WERI-Rb-1 (cell line): Measurements from ENCODE around the gene FCSK.

Experiments used
- DNase-seq: peaks from one replicate; pipeline ENCODE4 v3.0.0-alpha.2; 2020
- H3K27ac ChIP-seq: fragments of 250-450 bp; sonication (Bioruptor Pico); 2 replicates; pipeline ENCODE4 v1.5.1; 2020; ENCODE audit warnings: mild to moderate bottlenecking, moderate library complexity
- H3K27me3 ChIP-seq: fragments of 250-450 bp; sonication (Bioruptor Pico); 2 replicates; pipeline ENCODE4 v1.5.1; 2021; ENCODE audit warnings: mild to moderate bottlenecking, low read depth, moderate library complexity; ENCODE audit not compliant: insufficient read depth, severe bottlenecking
- H3K36me3 ChIP-seq: fragments of 250-450 bp; sonication (Bioruptor Pico); 2 replicates; pipeline ENCODE4 v1.5.1; 2020; ENCODE audit warnings: mild to moderate bottlenecking, moderate library complexity
- H3K4me3 ChIP-seq: 2 replicates; pipeline ENCODE4 v1.5.1; 2011; ENCODE audit warnings: low read depth, mild to moderate bottlenecking, control low read depth, low read length
- H3K9me3 ChIP-seq: fragments of 250-450 bp; sonication (Bioruptor Pico); 2 replicates; pipeline ENCODE4 v1.5.1; 2021; ENCODE audit warnings: mild to moderate bottlenecking, moderate library complexity; ENCODE audit not compliant: severe bottlenecking
- TF ChIP-seq, protein P1 (sequence below): IDR thresholded peaks from 2 replicates; pipeline ENCODE4 v1.5.1; 2011; ENCODE audit warnings: low read depth, mild to moderate bottlenecking, control low read depth, inconsistent platforms, low read length

FCSK gene

DNA sequence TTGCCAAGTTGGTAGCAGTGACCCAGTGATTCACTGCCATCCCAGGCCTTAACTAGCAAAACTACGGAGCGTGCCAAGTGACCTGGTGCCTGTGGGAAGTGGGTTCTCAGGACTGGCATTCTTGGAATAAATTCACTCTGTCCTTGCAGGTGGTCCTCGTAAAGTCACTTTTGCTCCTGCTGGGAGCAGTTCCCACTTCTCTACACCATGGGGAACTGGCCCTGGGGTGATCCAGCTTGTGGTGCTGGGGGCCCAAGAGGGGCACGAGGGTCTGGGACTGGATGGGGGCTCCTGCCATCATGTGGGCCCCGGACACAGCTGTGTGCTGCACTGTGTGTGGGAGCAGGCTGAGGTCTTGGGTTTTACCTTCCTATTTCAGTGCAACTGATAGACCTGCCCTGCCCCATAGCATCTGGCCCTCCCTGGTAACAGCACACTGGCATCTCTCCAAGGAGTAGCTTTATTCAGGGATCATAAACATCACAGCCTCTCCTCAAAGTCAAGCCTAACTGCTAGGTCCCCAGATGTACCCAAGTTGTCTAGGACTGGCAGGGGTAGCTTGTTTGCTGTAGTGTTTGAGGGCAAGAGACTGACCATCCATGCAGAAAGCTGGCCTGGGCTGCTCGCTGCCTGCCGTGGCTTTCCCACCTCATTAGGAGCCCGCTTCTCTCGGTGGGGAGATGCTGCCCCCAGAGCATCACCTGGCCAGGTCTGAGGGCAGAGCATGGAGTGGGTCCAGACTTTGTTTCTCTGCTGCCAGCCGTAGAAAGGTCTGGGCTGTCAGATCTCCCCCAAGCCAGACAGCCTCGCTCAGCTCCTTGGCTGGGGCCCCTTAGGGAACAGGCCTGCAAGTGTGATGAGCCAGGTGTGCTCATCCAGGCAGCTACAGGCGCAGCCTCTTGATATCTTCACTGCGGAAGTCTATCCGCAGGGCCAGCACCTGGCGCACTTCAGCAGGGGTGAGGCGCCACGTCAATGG lies 26.0 kb downstream of the FCSK start:
- Histone ChIP-seq H3K9me3 (no peaks in the 10 kb centered on the region), H3K36me3 (peaks cover 65% of the 10 kb centered on the region)
- no peak for DNase-seq

DNA sequence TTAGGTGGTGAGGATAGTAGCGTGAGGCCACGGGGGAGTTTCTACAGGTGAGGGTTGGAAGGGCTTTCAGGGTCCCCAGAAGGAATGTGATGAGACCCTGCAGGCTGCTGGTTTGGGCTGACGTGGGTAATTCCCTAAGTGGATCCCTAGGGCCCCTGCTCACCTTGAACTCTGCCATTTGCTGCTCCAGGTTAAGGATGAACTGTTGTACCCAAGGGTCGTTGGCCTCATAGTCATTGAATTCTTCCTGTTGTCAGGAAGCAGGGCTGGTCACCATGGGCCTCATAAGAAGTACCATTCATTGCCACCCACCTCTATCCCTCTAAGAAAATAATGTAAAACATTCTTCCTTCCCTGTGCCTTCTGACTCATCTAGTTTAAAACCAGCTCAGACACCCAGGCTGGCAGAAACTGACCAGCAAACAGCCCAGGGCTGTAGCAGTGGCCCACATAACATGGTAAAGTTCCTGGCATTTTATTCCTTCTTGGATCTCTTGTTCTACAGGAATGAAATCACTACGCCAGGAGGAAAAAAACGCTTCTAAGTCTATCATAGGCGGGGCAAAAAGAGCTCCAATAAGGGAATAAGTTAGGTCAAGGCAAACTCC lies 27.6 kb downstream of the FCSK start:
- H3K36me3 ChIP-seq: peaks cover 65% of the 10 kb centered on the region
- no peaks in the 10 kb centered on the region for H3K27me3 ChIP-seq
- no peak for DNase-seq
- H3K4me3 ChIP-seq: no peak overlapping the region
- H3K9me3 ChIP-seq: no peaks in the 10 kb centered on the region
- TF ChIP-seq, protein P1, sequence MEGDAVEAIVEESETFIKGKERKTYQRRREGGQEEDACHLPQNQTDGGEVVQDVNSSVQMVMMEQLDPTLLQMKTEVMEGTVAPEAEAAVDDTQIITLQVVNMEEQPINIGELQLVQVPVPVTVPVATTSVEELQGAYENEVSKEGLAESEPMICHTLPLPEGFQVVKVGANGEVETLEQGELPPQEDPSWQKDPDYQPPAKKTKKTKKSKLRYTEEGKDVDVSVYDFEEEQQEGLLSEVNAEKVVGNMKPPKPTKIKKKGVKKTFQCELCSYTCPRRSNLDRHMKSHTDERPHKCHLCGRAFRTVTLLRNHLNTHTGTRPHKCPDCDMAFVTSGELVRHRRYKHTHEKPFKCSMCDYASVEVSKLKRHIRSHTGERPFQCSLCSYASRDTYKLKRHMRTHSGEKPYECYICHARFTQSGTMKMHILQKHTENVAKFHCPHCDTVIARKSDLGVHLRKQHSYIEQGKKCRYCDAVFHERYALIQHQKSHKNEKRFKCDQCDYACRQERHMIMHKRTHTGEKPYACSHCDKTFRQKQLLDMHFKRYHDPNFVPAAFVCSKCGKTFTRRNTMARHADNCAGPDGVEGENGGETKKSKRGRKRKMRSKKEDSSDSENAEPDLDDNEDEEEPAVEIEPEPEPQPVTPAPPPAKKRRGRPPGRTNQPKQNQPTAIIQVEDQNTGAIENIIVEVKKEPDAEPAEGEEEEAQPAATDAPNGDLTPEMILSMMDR: no peak
- H3K27ac ChIP-seq: no peak overlapping the region

More for the DNA sequence above, 26.0 kb downstream of the FCSK start:
- H3K4me3 ChIP-seq: no peak overlapping the region
- no peak overlapping the region for H3K27ac ChIP-seq
- no peaks in the 10 kb centered on the region for H3K27me3 ChIP-seq
- TF ChIP-seq, protein P1: no peak

DNA sequence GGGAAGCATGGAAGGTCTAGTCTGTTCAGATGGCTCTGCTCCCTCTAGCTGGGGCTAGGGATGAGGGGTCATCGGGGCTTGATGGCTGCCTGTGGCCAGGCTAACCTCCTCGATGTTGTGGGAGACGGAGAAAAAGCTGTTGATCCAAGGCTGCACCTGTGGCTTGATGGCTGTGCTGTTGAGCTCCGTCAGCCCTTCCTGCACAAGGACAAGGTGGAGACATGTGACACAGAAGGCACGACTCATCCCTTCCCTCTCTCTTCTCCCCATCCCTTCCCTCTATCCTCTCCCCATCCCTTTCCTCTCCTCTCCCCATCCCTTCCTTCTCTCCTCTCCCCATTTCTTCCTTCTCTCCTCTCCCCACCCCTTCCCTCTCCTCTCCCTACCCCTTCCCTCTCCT lies 28.2 kb downstream of the FCSK start:
- no peaks in the 10 kb centered on the region for H3K9me3 ChIP-seq
- no peak overlapping the region for H3K27ac ChIP-seq
- no peak overlapping the region for H3K4me3 ChIP-seq
- peaks cover 61% of the 10 kb centered on the region for H3K36me3 ChIP-seq
- H3K27me3 ChIP-seq: no peaks in the 10 kb centered on the region
- no peak for DNase-seq
- TF ChIP-seq, protein P1: no peak

DNA sequence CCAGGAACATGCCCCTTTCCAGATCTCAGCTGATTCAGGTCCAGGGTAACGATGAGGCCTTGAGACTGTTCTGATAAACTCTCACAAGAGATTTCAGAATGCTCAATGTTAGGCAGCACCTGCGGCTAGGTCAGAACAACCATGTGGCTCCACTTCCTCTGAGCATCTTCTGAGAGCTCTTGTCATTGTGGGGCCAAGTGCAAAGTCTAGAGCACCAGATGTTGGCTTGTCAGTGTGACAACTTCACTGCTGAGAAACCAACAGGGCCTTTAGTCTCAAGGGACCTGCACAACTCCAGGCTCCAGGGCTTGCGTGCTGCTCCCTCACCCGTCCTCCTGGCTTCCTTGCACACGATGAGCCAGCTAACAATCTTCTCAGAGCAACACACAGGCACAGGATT lies 29.0 kb downstream of the FCSK start:
- H3K36me3 ChIP-seq: peaks cover 54% of the 10 kb centered on the region
- no peaks in the 10 kb centered on the region for H3K9me3 ChIP-seq
- TF ChIP-seq, protein P1: no peak
- no peak overlapping the region for H3K4me3 ChIP-seq
- no peak overlapping the region for H3K27ac ChIP-seq
- no peak for DNase-seq
- no peaks in the 10 kb centered on the region for H3K27me3 ChIP-seq

DNA sequence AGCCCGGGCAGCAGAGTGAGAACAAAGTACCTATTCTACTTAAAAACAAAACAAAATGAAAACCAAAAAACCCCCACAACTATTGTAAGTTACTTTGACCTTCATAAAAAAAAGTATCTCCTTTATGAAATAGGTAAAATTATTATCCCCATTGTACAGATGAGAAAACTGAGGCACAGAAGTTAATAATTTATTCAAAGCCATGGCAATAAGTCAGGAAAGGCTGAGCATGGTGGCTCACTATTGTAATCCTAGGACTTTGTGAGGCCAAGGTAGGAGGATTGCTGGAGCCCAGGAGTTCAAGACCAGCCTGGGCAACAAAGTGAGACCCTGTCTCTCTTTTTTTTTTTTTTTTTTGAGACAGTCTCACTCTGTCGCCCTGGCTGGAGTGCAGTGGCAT lies 30.5 kb downstream of the FCSK start:
- Histone ChIP-seq H3K4me3 (no peak overlapping the region), H3K36me3 (peaks cover 44% of the 10 kb centered on the region), H3K27me3 (no peaks in the 10 kb centered on the region), H3K27ac (no peak overlapping the region), H3K9me3 (no peaks in the 10 kb centered on the region)
- TF ChIP-seq, protein P1: no peak
- DNase-seq: no peak
